Activated CD4-positive, alpha-beta T cell treated with anti-CD3 and anti-CD28 coated beads for 36 hours (primary cell): Measurements from ENCODE around the gene GALNT7. TPM values are rescaled to one million over a fixed set of nuclear protein-coding genes. Genes with fewer than 3 reads are reported as not detected.

Source experiments
- ATAC-seq: fragments of 200-7000 bp; cut with Tn5 transposase; one replicate; pipeline ENCODE4 v1.10.0; 2021; ENCODE audit warnings: mild to moderate bottlenecking, moderate library complexity
- CTCF ChIA-PET: fragments of 350-600 bp; sonication (Branson Sonifier 250); formaldehyde crosslinking; loops from one replicate; lab custom pipeline; 2021; ENCODE audit warnings: antibody characterized with exemption; lab: Charles Lee
- POLR2A ChIA-PET: fragments of 350-600 bp; sonication (Branson Sonifier 250); formaldehyde crosslinking; loops from one replicate; lab custom pipeline; 2021; ENCODE audit warnings: antibody characterized with exemption, inconsistent platforms; lab: Charles Lee
- DNase-seq: peaks from one replicate; pipeline ENCODE4 v3.0.0-alpha.2; 2020
- H3K27ac Mint-ChIP-seq: one replicate; pipeline ENCODE4 v1.8.0; 2021; ENCODE audit warnings: mixed read lengths
- H3K27me3 Mint-ChIP-seq: one replicate; pipeline ENCODE4 v1.8.0; 2021; ENCODE audit warnings: mixed read lengths
- H3K36me3 Mint-ChIP-seq: one replicate; pipeline ENCODE4 v1.8.0; 2021; ENCODE audit warnings: low read depth, mixed read lengths
- H3K4me1 Mint-ChIP-seq: one replicate; pipeline ENCODE4 v1.8.0; 2021; ENCODE audit warnings: mixed read lengths
- H3K4me3 Mint-ChIP-seq: one replicate; pipeline ENCODE4 v1.8.0; 2021; ENCODE audit warnings: mild to moderate bottlenecking, moderate library complexity, mixed read lengths
- H3K9me3 Mint-ChIP-seq: one replicate; pipeline ENCODE4 v1.8.0; 2021; ENCODE audit warnings: low read depth, mixed read lengths
- intact Hi-C, 2 experiments: fragments of 100-400 bp; cut with DNase I in 1 of 2; cut with micrococcal nuclease in 1 of 2; formaldehyde crosslinking; loops; one replicate each; pipeline versions ENCODE4 v1.14.2 to v1.15.1; 2022 to 2024; cut with DNase I, micrococcal nuclease
- total RNA-seq, 2 experiments: library from RNA; stranded (reverse); gene quantifications; one replicate each; pipeline ENCODE4 v1.2.3, GENCODE V29; 2021

GALNT7 gene
- total RNA-seq, 2 experiments from 2014 or later: 11.4 to 15.1 TPM

DNA sequence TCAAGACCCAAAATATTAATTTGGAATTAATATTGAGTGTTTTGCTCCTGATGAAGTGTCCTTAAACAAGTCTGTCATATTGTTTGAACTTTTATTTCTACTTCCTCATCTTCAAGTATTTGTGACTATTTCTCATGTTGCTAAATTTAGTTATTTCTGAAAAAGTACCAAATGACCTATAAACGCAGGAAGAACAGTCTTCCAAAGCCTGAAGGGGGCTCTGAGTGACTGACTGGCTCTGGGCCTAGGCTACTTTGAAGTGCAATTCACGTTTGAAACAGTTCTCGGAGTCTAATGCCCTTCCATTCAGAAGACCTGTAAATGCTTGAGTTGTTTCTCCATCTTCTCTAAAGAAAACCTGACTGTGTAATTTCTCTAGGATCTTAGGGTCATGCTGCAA is 26.5 kb downstream of the GALNT7 start:
- Mint-ChIP-seq H3K9me3 (no peaks in the 10 kb centered on the region), H3K4me1 (peaks cover 41% of the 10 kb centered on the region), H3K27ac (no peak overlapping the region), H3K4me3 (no peak overlapping the region), H3K36me3 (no peaks in the 10 kb centered on the region), H3K27me3 (no peaks in the 10 kb centered on the region)
- CTCF ChIA-PET: no interaction called here
- POLR2A ChIA-PET: no interaction called here
- ATAC-seq (no peak), DNase-seq (no peak)
- intact Hi-C loops: no loop called here

DNA sequence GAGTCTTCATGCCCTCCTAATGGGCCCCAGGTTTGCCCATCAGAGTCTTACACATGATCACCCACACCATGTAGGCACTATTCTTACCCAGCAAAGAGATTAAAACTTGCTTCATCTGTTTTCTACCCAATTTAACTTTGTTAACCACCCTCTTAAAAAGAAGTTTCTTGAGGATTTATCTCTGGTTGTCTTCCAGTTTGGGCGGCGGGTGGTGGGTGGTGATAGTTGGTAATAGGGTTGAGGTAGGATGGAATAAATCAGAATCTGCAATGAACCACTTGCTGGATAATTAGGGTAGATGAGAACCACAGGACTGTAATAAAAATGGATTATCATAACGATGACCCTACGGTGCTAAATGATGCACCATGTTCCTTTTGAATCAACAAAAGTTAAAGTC is 30.9 kb downstream of the GALNT7 start:
- CTCF ChIA-PET: no interaction called here
- Mint-ChIP-seq H3K4me3 (no peak overlapping the region), H3K36me3 (peaks cover 15% of the 10 kb centered on the region), H3K27ac (no peak overlapping the region), H3K9me3 (peaks cover 13% of the 10 kb centered on the region), H3K27me3 (no peaks in the 10 kb centered on the region), H3K4me1 (peaks cover 17% of the 10 kb centered on the region)
- intact Hi-C loops: no loop called here
- POLR2A ChIA-PET: no interaction called here
- DNase-seq (no peak), ATAC-seq (no peak)

DNA sequence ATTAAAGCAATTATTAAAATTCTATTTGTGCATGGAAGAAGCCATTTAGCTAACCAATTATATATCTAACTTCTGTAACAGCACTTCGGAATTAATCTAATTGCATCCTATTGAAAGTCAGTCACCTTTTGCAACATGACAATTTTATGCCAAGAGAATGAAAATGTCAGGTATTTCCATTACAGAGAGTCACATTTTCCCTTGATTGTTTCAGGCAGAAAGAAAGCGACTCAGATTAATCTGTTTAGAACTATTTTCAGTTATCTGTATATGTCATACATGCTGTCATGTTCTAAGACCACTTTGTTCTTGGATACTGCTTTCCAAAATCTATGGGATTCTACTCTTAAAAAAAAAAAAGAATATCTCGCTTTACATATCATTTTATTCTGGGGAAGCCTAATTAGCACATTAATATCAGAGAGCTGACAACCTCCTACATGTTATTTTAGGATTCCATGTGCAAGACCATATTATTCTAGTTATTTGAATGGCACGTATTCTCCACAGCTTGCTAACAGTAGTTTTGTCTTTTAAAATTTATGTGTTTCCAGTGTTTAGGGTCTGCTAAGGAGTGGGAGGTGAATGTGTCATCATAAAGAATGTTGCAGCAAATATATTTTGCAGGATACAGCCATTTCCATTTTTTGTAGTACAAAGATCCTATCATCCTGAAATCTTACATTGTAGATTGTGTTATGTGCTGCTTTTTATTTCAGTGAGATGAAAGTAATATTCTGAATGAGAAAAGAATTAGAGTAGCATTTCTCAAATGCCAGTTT is 31.7 kb downstream of the GALNT7 start:
- no peak overlapping the region for H3K4me3 Mint-ChIP-seq
- CTCF ChIA-PET: no interaction called here
- H3K9me3 Mint-ChIP-seq: peaks cover 15% of the 10 kb centered on the region
- intact Hi-C loops: no loop called here
- no peak for DNase-seq
- no peaks in the 10 kb centered on the region for H3K27me3 Mint-ChIP-seq
- POLR2A ChIA-PET: no interaction called here
- H3K36me3 Mint-ChIP-seq: peaks cover 20% of the 10 kb centered on the region
- H3K4me1 Mint-ChIP-seq: peaks cover 14% of the 10 kb centered on the region
- no peak for ATAC-seq
- no peak overlapping the region for H3K27ac Mint-ChIP-seq

DNA sequence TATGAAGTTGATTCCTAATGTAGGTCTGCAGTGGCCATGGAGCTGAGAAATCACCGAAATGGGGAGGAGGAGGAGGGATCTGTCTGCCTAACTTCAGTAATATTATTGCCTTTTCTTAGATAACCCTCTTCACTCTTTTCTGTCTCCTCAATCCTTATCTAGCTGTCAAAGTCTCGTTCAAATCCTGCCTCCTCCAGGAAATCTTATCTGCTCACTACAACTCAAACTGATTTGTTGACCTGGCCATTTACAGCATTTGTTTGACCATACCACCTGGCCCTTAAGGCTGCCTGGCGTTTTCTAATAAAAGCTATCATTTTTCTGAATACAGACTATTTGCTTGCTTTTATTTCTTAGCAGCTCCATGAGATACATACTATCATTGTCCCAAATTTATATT is 33.8 kb downstream of the GALNT7 start:
- no peak overlapping the region for H3K27ac Mint-ChIP-seq
- H3K27me3 Mint-ChIP-seq: no peaks in the 10 kb centered on the region
- H3K9me3 Mint-ChIP-seq: peaks cover 15% of the 10 kb centered on the region
- H3K36me3 Mint-ChIP-seq: peaks cover 23% of the 10 kb centered on the region
- no peak overlapping the region for H3K4me3 Mint-ChIP-seq
- CTCF ChIA-PET: interaction anchor here (0.8 to 1.1 kb wide), 2 partner anchors 27 to 55 kb away, joined by 4 to 5 read pairs; no protein-coding TSS in a partner anchor
- peaks cover 11% of the 10 kb centered on the region for H3K4me1 Mint-ChIP-seq
- intact Hi-C loops: no loop called here
- ATAC-seq (no peak), DNase-seq (no peak)
- POLR2A ChIA-PET: no interaction called here

DNA sequence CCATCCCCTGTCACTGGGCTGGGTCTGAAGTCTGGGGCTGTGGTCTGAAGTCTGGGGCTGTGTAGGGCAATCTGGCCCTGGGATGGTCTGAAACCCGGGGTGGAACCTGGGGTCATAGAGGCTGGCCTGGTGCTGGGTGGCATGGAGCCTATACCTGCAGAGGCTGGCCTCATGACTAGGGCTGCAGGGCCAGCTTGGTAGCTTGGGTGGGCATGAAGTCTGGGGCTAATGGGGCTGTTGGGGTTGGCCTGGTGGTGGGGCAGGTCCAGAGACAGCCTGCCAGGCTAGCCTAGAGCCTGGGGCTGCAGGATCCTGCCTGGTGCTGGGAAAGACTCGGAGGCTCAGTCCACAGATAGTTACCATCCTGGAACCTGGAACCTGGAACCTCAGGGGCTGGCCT is 37.0 kb downstream of the GALNT7 start:
- Mint-ChIP-seq H3K9me3 (peaks cover 15% of the 10 kb centered on the region), H3K27ac (no peak overlapping the region), H3K4me1 (peaks cover 2% of the 10 kb centered on the region), H3K36me3 (peaks cover 28% of the 10 kb centered on the region), H3K27me3 (no peaks in the 10 kb centered on the region), H3K4me3 (no peak overlapping the region)
- intact Hi-C loops: no loop called here
- POLR2A ChIA-PET: no interaction called here
- ATAC-seq (no peak), DNase-seq (no peak)
- CTCF ChIA-PET: interaction anchor here (0.6 kb wide), 1 partner anchor 12 kb away, joined by 3 read pairs; no protein-coding TSS in a partner anchor

DNA sequence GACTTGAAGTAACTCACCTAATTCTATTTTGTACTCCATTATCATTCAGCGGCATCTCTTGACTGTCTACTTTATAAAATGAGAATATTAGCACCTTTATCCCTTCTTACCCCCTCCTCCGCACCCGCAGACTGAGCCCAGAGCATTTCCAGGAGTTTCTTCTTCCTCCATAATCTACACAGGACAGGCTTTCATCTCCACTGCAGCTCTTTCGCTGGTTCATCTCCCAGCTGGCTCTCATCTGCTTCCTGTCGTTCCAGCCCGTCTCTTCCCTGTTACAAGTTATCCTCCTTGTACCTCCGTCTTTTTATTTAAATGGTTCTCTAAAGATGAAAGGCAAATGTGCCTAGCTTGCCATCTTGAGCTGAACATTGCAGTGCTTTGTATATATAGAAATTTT is 39.8 kb downstream of the GALNT7 start:
- no peak for DNase-seq
- intact Hi-C loops: no loop called here
- POLR2A ChIA-PET: no interaction called here

DNA sequence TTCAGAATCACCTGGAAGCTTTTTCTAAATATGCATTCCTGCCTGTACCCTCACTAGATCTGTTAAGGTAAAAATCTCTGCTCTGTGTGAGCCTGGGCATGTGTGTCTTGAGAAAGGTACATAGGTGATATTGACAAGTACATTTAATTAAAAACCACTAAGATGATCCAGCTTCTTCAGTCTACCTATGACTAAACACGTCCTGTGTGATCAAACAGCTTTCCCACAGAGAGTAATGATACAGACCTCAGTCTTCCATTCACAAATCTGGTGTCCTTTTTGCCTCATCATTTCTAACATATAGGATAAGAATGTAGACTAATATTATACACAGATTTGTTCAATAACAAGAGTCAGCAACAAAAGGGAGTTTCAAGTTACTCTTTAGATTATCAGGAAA is 42.6 kb downstream of the GALNT7 start:
- Mint-ChIP-seq H3K27me3 (no peaks in the 10 kb centered on the region), H3K27ac (no peak overlapping the region), H3K4me1 (peaks cover 14% of the 10 kb centered on the region), H3K4me3 (no peak overlapping the region), H3K9me3 (no peaks in the 10 kb centered on the region), H3K36me3 (peaks cover 7% of the 10 kb centered on the region)
- ATAC-seq (peak; percentile 26), DNase-seq (no peak)
- intact Hi-C loops: no loop called here
- CTCF ChIA-PET: interaction anchor here (0.6 to 1.9 kb wide), 3 partner anchors 13 to 46 kb away, joined by 3 to 11 read pairs (median 5); no protein-coding TSS in a partner anchor
- POLR2A ChIA-PET: no interaction called here

More for the DNA sequence above, 39.8 kb downstream of the GALNT7 start:
- H3K4me3 Mint-ChIP-seq: no peak overlapping the region
- H3K36me3 Mint-ChIP-seq: peaks cover 22% of the 10 kb centered on the region
- peaks cover 12% of the 10 kb centered on the region for H3K9me3 Mint-ChIP-seq
- CTCF ChIA-PET: interaction anchor here (1.7 kb wide), 1 partner anchor 93 kb away, joined by 3 read pairs; no protein-coding TSS in a partner anchor
- no peaks in the 10 kb centered on the region for H3K27me3 Mint-ChIP-seq
- H3K4me1 Mint-ChIP-seq: peaks cover 13% of the 10 kb centered on the region
- ATAC-seq: no peak
- H3K27ac Mint-ChIP-seq: no peak overlapping the region

DNA sequence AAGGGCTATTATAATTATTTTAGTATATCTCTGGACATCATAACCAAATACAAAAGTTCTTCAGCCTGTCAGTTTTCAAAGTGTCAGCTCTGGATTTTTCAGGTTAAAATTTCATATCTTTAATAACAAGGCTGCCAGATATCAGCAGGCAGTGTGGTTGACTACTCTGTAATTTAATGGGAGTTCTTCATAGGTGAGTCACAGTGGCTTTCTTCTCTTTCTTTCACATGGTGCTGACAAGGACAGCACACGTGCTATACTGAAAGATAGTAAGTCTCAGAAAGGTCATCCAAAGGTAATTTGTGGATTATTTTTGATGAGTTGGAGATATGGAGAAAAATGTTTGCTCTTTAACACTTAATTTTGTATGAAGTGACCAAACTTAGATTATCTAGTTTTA is 43.2 kb downstream of the GALNT7 start:
- intact Hi-C loops: no loop called here
- H3K27me3 Mint-ChIP-seq: no peaks in the 10 kb centered on the region
- peaks cover 13% of the 10 kb centered on the region for H3K4me1 Mint-ChIP-seq
- DNase-seq (no peak), ATAC-seq (peak; percentile 68)
- H3K9me3 Mint-ChIP-seq: no peaks in the 10 kb centered on the region
- peaks cover 5% of the 10 kb centered on the region for H3K36me3 Mint-ChIP-seq
- H3K4me3 Mint-ChIP-seq: no peak overlapping the region
- POLR2A ChIA-PET: no interaction called here
- no peak overlapping the region for H3K27ac Mint-ChIP-seq
- CTCF ChIA-PET: interaction anchor here (1.5 to 1.9 kb wide), 2 partner anchors 12 to 46 kb away, joined by 5 to 11 read pairs; no protein-coding TSS in a partner anchor

DNA sequence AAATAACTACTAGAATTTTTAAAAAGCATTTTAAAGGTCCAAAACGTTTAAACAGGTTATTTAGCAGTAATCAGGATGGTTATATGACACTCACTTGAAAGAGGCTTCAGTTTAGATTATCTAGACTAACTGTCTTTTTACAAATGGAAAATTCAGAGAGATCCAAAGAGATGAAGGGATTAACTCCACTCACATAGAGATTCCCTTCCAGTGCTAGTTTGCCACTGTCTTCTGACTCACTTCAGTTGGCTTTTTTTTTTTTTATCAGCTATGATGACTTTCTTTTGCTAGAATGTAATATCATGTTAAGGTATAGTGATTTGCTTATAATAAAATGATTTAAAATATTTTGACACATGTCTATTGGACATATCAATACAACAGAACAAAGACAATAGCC is 43.8 kb downstream of the GALNT7 start:
- Mint-ChIP-seq H3K4me3 (no peak overlapping the region), H3K27ac (no peak overlapping the region)
- intact Hi-C loops: no loop called here

DNA sequence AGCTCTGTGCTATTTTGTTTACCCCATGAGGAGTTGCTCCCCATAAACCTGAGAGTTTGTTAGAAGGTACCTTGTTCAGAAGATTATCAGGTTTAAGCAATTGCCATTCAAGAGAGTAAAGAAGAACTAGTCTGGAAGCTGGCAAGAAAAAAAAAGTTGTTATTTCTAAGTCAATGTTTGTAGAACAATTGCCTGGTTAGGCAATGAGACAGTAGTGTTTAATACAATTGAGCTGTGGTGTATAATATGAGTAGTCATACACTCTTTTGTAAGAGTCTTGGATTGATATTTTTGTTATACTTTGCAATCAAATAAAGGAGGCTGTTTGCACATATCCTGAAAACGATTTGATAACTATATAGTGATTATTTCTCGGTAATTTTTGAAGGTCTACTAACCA is 44.7 kb downstream of the GALNT7 start:
- ATAC-seq: no peak
- Mint-ChIP-seq H3K36me3 (peaks cover 5% of the 10 kb centered on the region), H3K27ac (no peak overlapping the region), H3K4me1 (peaks cover 25% of the 10 kb centered on the region), H3K4me3 (no peak overlapping the region), H3K27me3 (no peaks in the 10 kb centered on the region), H3K9me3 (no peaks in the 10 kb centered on the region)
- ChIA-PET POLR2A (no interaction called here), CTCF (interaction anchor here (1.3 kb wide), 1 partner anchor 12 kb away, joined by 3 read pairs; no protein-coding TSS in a partner anchor)
- intact Hi-C loops: no loop called here
- DNase-seq: no peak

More for the DNA sequence above, 43.8 kb downstream of the GALNT7 start:
- CTCF ChIA-PET: no interaction called here
- DNase-seq: no peak
- Mint-ChIP-seq H3K4me1 (peaks cover 16% of the 10 kb centered on the region), H3K36me3 (peaks cover 5% of the 10 kb centered on the region), H3K27me3 (no peaks in the 10 kb centered on the region), H3K9me3 (no peaks in the 10 kb centered on the region)
- POLR2A ChIA-PET: no interaction called here
- ATAC-seq: no peak

DNA sequence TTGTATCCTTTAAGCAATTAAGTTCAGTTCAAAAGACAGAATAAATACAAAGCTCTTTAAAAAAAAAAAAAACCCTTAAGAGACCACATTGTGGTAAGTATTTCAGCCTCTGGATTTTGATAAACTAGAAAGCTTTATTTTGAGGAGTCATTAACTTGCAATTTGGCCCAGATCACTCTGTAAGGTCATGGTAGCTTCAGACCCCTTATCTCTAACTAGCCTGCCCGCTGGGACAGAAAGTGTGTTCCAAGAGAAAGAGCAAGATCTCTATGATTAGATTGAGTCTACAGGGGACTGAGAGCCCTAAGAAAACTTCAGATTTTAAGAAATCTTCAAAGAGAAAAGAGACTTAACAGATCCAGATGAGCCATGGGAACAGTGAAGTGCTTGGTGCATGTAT is 45.6 kb downstream of the GALNT7 start:
- Mint-ChIP-seq H3K27ac (no peak overlapping the region), H3K4me1 (peaks cover 34% of the 10 kb centered on the region), H3K27me3 (no peaks in the 10 kb centered on the region), H3K9me3 (no peaks in the 10 kb centered on the region), H3K4me3 (no peak overlapping the region), H3K36me3 (peaks cover 5% of the 10 kb centered on the region)
- CTCF ChIA-PET: interaction anchor here (0.7 to 1.3 kb wide), 2 partner anchors 13 to 305 kb away, joined by 3 read pairs; no protein-coding TSS in a partner anchor
- no peak for DNase-seq
- intact Hi-C loops: no loop called here
- no peak for ATAC-seq
- POLR2A ChIA-PET: no interaction called here

DNA sequence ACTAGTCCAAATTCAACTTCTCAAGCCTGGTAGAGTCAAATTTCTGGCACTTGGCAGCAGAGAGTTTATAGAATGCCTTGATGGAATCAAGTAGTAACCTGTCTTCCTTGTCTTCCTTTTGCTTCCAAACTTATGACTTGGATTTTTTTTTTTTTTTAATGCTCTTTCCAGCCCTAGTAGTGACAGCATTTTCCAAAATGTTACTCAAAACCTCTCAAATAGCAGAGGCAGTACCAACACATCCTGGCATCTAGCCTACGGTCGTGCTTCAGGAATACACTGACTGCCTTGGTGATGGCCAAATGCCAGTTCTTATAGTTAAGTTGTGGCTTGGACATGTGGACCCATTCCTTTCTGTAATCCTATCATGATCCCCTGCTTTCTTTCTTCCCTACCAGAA is 46.0 kb downstream of the GALNT7 start:
- Mint-ChIP-seq H3K4me1 (peaks cover 36% of the 10 kb centered on the region), H3K27me3 (no peaks in the 10 kb centered on the region), H3K4me3 (no peak overlapping the region), H3K36me3 (peaks cover 2% of the 10 kb centered on the region), H3K27ac (no peak overlapping the region), H3K9me3 (no peaks in the 10 kb centered on the region)
- ChIA-PET POLR2A (no interaction called here), CTCF (interaction anchor here (0.7 to 1.3 kb wide), 2 partner anchors 13 to 305 kb away, joined by 3 read pairs; no protein-coding TSS in a partner anchor)
- DNase-seq (no peak), ATAC-seq (no peak)
- intact Hi-C loops: no loop called here
